NCI-H2171 treated with DMSO at 0.1 percent for 48 hours (cell line): Measurements from ENCODE around the gene RIPOR2.

Source experiments
- DNase-seq: peaks from one replicate; lab custom pipeline; 2025; lab: John Stamatoyannopoulos, UW

RIPOR2 gene

DNA sequence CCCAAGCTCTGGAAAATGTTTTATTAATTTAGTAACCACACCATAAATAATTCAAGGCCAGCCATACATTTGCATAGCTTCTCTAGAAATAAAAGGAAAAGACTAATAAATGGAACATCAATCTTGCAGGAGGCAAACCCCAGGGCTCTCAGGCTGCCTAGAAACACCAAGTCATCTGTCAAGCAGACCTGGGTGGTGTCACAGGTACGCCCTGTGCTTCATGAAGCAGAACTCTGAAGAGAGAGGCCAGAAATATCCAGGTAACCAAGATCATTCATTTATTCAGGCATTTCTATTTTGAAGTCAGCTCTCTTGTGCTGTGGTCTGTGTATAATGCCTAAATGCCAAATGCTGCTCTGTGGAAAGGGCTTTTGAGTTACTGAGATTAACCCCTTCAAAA is 91.7 kb downstream of the RIPOR2 start:
- DNase-seq = no peak

DNA sequence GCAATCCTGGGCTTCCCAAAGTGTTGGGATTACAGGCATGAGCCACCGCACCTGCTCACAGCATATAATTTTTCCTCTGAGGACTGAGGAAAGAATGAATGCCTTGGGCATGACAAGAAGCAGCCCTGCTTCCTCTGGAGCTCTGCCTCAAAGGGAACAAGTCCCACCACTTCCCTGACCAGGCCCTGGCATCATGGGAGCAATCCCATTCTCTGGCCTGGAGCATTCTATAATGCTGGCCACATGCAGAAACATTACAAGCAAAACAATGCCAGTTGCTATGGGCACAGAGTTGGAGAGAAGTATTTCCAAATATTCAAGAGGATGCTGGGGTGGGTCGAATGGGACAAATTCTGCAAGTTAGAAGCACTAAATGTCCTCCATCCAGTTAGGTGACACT is 95.6 kb downstream of the RIPOR2 start:
- no peak for DNase-seq

DNA sequence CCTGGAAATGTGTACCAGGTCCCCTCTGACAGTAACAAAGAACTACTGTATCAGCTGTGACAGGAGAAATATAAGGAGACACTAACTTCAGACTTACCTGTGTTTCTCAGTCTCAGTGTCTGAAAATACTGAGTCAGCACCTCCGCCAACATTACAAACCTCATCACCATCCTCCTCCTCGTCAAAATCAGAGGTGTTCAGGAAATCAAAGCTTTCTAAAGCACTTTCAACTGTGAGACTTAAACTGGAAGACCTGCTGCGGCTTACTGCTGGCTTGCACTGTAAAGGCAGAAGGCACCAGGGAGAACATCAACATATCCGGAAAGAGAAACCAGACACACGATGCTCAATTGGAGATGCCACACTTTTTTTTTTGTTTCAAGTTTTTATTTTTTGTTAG is 96.8 kb downstream of the RIPOR2 start:
- DNase-seq = no peak

DNA sequence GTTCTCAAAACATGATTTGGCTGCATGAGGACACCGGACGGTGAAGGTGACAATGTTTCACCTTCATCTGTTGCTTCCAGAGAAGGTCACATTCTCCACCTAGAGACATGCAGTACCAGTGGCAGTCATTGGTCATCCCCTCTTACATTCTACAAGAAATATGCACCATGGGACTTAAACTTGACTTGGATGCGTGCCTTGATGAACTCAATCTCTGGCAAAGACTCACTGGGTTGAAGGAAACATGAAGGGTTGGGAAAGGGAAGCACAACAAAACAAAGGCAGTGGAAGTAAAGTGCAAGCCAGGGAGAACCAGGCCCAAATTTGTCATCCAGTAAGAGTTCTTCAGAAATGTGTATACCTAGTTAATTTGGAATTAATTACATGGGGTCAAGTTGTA is 97.7 kb downstream of the RIPOR2 start:
- DNase-seq = no peak

DNA sequence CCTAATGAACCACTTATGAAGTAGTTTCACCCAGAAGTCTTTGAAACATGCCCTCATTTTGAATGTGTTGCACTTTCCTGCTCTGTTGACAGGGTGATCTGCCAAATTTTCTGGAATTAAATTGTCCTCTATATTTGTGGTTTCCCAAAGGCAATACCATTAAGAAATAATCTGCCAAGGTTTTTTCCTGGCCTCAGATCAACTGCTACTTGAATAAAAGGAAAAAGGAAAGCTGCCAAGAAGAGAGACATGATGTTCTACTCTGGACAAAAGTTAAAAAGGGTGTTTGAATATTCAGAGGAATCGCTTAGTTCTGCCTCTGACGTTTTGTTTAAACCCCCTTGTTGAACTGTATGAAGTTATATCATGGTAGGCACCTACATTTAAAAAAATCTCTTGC is 99.7 kb downstream of the RIPOR2 start:
- DNase-seq = no peak

DNA sequence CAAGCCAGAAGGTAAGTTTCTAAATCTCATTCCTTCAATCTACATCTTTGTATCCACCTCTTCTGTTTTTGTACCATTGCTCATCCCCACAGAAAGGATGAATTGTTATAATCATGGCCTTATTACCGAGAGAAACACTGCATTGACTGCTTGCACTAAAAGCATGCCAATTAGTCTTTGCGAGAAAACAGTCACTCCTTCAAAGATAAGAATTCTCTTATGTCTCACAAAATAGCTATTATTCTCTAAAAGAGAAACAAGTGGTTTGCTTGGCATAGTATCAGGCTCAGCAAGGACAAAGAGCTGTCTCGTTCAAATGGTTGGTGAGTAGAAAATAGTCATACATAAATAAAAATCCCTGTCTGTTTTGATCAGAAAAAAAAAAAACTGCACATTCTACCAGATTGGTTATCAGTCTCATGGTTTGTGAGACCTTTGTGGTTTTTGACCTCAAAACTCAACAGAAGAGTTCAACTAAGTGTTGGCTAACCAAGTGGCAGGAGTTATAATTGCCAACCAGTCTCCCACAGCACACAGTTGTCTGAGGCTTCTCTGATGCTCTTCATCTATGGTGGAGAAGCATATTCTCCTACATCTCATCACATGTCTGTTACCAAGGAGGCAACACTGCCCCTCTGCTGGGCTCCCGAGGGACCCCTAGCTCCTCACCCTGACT is 101.9 kb downstream of the RIPOR2 start:
- DNase-seq = no peak

DNA sequence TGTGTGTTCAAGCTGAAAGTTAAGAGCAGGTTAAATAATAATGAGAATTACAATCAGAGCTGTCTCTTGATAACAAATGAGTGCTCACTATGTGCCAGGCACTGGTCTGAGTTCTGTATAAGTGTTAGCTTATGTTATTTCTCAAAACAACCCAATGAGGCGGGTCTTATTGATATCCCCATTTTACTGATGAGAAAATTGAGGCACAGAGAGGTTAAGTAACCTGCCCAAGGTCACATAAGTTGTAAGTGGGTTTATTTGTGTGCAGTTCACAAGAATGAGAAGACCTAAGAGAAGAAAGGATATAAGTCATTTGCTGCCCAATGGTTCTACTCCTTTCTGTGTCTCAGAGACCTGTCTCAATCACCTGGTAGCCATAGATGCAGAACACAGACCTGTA is 103.0 kb downstream of the RIPOR2 start:
- no peak for DNase-seq

DNA sequence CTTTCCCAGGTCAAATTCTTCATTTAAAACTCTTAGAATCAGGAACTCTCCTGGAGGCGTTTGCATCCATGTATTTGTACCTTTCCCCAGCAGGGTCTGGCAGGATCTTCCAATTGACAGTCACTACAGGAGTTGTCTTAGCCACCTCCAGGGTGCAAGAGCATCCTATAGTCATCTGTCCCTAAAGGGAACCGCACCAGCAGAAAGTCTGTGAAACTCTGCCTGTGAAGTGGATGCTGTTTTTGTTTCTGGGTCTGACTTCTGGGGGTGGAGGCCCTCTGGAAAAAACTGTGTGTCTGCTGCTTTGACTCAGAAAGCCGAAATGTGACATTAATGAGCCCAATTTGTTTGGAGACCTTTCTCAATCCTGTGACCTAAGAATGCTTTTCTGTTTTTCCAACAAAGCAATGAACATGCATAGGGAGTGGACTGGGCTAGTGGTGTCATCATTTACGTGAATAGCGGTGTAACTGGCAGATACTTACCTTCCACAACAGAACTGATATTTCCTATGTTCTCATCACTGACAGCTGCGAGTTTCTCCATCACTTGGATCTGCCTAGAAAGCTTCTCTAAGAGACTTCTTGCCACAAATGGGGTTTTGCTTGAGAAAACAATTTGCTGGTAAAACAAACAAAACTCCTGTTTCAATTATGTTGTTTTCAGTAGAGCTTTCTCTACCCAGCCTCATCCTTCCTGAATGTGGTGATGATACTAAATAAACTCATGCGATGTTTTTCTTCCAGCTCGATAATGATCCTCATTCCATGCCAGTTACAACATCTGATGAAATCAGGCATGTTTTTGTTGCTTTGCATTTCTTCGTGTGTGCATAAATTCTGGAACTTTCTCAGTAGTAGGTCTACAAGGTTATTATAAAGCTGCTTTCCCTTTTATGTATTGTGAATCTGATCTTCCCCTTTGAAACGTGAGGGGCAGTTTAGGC is 103.7 kb downstream of the RIPOR2 start:
- no peak for DNase-seq

DNA sequence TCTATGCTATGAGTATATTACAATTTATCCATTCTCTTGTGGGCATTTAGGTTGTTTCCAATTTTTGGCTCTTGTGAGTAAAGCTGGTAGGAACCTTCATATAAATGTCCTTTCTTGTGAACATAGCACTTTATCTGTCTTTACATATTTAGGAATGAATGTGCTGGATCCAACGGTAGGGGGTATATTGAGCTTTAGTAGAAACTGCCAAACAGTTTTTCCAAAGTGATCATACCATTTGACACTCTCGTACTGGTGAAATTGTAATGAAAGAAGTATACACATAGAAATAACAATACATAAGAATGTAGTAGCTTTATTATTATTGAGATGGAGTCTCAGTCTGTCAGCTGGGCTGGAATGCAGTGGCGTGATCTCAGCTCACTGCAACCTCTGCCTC is 106.1 kb downstream of the RIPOR2 start:
- no peak for DNase-seq

DNA sequence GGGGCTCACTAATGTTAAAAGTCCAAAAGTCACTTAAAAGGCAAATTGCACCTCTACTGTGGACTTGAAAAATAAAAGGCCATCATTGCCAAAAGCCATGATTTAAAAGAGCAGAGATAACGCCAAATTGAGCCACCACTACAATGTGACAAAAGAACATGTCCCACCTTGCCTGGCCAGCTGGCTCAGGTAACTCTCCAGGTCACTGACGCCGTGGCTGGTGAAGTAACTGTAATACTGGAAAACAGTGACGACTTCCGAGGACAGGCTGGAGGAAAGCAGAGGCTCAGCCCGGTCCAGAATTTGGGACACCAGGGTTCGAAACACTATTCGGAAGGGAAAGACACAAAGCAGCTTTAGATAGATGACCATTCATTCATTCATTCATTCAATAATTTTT is 107.8 kb downstream of the RIPOR2 start:
- no peak for DNase-seq

DNA sequence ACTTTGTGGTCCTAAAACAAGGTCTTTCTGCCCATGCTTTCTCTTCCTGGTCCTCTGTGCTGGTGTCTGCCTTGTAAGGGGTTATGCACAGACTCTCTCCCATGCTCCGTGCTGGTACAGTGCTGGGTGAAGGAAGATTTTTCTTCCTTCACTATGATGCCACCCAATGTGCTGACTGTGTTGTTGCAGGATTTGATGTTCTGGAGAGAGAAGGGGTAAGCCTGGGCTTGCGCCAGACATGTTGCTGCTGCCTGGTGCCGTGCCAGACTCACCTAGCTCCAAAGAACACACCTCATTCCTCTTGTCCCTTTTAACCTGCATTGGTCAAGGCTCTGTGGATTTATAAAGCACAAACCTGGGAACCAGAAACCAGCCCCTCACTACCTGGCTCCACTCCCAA is 108.6 kb downstream of the RIPOR2 start:
- DNase-seq = peak; percentile 29

DNA sequence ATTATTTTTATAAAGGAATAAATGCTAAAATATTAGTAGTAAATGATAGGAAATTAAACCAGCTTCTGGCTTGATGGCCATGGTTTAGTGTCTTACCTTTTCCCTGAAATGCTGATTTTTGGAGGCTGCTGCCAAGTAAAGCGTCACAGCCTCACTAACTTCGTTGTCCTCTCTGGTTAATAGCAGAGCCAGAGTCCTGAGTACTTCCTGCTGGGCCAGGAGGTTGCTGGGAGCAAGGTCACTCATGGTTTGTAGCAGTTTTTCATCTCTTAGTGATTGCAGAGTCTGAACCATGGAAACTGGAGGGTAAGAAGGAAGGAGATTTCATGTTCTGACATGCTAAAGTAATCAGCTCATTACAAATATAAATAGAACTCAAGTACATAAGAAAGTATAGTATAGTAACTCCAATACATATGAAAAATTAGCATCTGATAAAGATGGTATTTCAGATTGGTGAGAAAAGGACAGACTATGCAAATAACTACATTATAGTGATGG is 110.6 kb downstream of the RIPOR2 start:
- DNase-seq = no peak

DNA sequence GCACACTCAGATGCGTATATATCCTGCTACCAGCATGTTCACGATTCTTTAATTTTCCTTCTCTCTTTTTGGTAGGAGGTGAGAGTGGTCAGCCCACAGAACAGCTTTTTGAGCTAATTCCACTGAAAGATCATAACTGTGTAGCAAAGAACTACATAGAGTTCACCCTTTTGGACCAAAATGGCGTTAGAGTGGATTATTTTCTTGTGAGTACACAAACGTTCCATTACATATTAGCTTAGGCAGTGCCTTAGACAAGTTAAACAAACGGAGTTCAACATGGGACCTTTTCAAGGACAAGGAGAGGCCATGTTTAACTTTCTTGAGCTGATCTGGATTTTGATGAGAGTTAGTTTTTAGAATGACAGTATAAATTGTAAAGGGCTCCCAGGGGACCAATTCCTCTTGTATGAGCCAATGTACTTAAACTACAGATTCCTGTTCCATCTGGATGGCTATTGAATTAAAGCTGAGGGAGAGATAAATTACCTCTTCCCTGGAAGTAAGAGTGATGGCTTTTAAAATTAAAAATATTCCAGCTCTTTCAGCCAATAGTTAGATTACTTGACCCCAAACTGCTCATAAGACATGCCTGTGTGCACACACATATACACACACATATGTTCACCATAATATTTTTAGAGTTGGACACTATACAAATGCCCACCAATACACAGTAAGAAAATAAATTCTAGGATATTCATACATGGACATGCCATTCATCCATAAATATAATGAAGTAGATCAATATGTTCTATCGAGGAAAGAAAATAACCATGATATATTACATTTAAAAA is 111.4 kb downstream of the RIPOR2 start:
- DNase-seq = peak; percentile 82

DNA sequence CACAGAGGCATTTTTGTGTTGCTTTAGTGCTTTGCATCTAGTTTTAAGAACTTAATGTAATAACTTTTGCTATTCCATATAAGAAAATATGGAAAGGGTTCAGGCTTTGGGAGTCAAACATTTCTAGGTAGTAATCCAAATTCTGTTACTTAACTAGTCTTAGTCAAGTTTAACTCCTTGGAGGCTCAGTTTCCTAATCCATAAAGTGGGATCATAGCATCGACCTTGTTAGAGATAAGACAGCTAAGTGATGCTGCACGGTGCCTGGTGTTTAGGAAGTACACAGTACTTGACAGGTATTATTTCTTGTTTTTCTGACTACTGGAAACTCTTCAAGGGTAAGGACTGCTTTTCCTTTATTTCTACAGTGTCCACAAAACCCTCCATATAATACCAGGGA is 112.6 kb downstream of the RIPOR2 start:
- no peak for DNase-seq

DNA sequence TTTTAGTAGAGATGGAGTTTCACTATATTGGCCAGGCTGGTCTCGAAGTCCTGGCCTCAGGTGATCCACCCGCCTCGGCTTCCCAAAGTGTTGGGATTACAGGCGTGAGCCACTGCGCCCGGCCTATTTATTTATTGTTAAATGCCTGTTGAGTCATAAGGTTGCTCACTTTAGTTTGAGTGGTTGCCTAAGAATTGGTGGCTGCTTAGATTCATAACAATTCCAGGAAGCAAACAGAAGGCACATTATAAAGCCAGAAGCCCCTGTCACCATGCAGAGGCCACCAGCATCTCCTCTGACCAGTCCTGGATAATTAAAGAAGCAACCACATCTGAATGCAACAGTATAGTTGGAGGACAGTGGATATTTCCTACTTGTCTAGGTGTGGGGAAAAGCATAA is 113.1 kb downstream of the RIPOR2 start:
- DNase-seq = no peak

DNA sequence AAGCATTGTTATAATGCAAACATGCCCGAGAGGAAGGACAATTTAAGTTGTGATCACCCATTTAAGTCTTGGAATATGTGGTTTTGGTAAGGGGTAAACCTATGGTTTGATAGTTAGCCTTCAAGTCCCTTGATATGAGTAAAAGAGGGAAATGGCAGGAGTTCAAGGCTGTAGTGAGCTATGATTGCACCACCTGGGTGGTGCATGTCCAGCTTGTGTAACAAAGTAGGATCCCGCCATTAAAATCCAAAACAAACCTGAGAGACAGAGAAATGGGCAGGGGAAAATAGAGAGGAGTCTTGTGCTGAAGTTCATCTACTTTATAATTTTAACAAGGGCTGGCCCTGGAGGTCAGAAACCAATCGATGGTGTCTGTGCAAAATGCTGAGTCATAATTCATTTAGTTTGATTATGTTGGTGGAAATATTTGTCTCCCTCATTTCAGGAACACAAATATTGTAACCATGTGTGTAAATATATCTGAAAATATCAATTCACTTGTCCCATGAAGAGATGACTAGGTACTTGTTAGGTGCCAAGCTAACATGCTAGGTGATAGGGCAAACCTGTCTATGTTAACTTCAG is 113.8 kb downstream of the RIPOR2 start:
- no peak for DNase-seq

DNA sequence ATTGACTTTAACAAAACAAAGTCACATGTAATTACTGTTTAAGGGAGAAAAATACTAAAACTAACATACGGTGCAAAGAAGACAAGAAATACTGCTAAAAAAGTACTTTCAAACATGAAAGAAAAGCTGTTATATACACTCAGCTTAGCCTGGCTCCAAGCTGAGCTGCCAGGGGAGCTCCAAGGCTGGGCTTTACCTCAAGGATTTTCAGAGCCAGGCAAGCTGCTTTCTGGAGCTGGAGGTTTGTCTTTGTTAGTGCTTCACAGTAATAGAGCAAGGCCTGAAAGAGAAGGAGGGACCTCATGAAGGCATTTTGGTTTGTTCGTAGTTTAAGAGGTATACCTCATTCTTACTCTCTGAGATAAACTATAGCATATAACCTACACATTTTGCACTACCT is 117.4 kb downstream of the RIPOR2 start:
- no peak for DNase-seq

DNA sequence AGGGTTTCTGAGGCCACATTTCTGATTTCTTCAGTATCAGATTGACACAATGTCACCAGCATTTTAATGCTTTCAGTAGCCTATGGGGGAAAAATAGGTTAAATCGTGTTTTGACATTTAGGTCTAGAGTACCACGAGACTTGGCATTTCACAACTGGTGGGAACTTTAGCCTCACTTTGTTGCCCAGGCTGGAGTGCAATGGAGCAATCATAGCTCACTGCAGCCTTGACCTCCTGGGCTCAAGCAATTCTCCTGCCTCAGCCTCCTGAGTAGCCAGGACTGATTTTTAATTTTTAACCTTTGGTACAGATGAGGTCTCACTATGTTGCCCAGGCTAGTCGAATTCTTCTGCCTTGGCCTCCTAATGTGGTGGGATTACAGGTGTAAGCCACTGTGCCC is 126.0 kb downstream of the RIPOR2 start:
- DNase-seq = no peak

DNA sequence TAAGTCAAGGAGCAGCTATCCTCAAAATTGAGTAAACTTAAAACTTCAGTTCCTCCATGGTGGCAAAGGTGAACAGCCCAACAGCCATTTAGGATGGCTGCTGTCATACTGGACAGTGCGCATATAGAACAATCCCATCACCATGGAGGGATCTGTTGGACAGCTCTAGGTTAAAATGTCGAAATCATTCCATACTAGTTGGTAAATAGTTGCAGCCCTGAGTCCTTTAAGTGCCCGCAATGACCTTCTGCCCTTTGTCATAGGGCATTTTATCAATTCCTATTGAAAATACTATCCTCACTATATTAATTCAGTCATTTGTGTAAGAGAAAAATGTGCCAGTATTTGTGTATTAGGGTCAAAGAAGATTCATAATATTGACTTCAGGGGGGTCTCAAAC is 128.2 kb downstream of the RIPOR2 start:
- no peak for DNase-seq

DNA sequence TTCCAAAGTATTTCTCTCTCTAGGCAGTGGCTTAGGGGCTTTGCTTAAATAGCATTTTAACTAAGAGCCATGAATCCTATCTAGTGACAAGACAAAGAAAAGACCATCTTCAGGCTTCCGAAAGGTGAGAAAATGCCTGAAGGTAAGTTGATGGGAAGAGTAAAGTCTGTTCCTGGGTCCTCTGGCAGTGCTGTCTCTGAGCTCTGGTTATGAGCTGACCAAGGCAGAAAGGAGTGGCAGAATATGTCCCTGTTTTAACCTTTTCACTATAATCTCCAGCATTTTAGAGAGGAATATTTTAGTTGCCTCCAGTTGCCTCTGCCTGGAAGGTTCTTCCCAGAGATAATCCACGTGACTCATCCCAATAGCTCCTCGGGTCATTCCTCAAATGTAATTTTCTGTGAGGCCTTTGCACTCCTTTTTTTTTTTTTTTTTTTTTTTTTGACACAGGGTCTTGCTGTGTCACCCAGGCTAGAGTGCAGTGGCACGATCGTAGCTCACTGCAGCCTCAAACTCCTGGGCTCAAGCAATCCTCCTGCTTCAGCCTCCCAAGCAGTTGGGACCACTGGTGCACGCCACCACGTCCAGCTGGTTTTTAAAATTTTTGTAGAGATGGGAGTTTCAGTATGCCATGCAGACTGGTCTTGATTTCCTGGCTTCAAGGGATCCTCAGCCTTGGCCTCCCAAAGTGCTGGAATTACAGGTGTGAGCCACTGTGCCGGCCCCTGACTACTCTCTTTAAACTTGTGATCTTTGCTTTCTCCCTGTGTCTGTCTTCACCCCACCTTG is 133.3 kb downstream of the RIPOR2 start:
- no peak for DNase-seq

DNA sequence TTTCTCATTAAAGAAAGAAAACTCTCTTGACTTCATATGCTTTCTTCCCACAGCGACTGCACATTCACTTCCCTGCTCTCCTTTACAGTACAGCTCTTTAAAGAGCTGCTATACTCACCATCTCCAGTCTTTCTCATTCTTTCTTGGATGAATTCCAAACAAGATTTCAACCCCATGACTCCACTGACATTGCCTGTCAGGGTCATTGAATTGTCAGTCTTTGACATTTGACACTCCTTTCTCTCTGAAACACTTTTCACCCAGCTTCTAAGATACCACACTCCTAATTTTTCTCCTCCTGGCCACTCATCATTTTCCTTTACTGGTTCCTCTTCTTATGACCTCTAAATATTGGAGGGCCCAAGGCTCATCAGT is 136.2 kb downstream of the RIPOR2 start:
- peak; percentile 11 for DNase-seq
